Measurements from ENCODE around the gene NPAS2. TPM values are rescaled to one million over a fixed set of nuclear protein-coding genes. Genes with fewer than 3 reads are reported as not detected.

The NPAS2 gene
- polyA plus RNA-seq, 1 donor (not counting 4 experiments of a cell fraction or from before 2014, with no cell fraction given): 17.7 TPM

- no peaks in the 10 kb centered on the region for H3K79me2 ChIP-seq (ENCODE audit: control insufficient read depth, insufficient read depth, low read length)
- TF ChIP-seq EZH2 (IDR thresholded peaks at IDR 0.05; ENCODE audit: low read length) (no peak), CTCF (optimal IDR thresholded peaks at IDR 0.05 in 1 of 3, IDR thresholded peaks at IDR 0.05 in 1 of 3, conservative IDR thresholded peaks at IDR 0.05 in 1 of 3; ENCODE audit: extremely low read depth in 1 of 3, insufficient read depth in 2 of 3, low read length in 3 of 3) (no peak)
- peaks cover 0 to 6% of the 10 kb centered on the region in 2 experiments for H3K36me3 ChIP-seq (ENCODE audit: control insufficient read depth in 2 of 2, extremely low read depth in 1 of 2, insufficient read depth in 2 of 2, low read length in 2 of 2)
- H3K9ac ChIP-seq (ENCODE audit: control insufficient read depth, extremely low read depth, insufficient read depth, low read length): no peak overlapping the region
- no peak overlapping the region for H3K27ac ChIP-seq (ENCODE audit: control insufficient read depth, insufficient read depth, low read length)
- no peak overlapping the region for H2AFZ ChIP-seq (ENCODE audit: control insufficient read depth, low read length)
- no peaks in the 10 kb centered on the region for H3K9me1 ChIP-seq (ENCODE audit: control insufficient read depth, extremely low read depth, insufficient read depth, low read length)
- H3K27me3 ChIP-seq (ENCODE audit: control insufficient read depth, extremely low read depth, insufficient read depth, low read length): no peaks in the 10 kb centered on the region
- no peaks in the 10 kb centered on the region for H3K9me3 ChIP-seq (ENCODE audit: control insufficient read depth, low read depth, low read length)
- FAIRE-seq: no peak
- dilution Hi-C loops (cut with MboI; ENCODE audit: extremely low pct_ligation_motif_present, low sequenced_read_pairs): no loop called here
- H3K4me1 ChIP-seq (ENCODE audit: control insufficient read depth, extremely low read depth, insufficient read depth, low read length): peaks cover 14% of the 10 kb centered on the region
- H3K4me3 ChIP-seq (ENCODE audit: control insufficient read depth in 2 of 3, extremely low read depth in 1 of 3, insufficient read depth in 2 of 3, low read depth in 1 of 3, low read length in 3 of 3): no peak overlapping the region
- H4K20me1 ChIP-seq (ENCODE audit: control insufficient read depth, extremely low read depth, insufficient read depth, low read length): no peaks in the 10 kb centered on the region
- H3K4me2 ChIP-seq (ENCODE audit: control insufficient read depth, extremely low read depth, insufficient read depth, low read depth, low read length): no peak overlapping the region
- no peak for DNase-seq (ENCODE audit: low read depth, low spot score)
These were observed 73.6 kb downstream of the NPAS2 start for GRCh38 chr2:100893392-100894104.

GRCh38 chr2:100894105-100894795, 74.3 kb downstream of the NPAS2 start:
- H2AFZ ChIP-seq (ENCODE audit: control insufficient read depth, low read length): no peak overlapping the region
- no peaks in the 10 kb centered on the region for H3K9me3 ChIP-seq (ENCODE audit: control insufficient read depth, low read depth, low read length)
- DNase-seq (ENCODE audit: low read depth, low spot score) (no peak), FAIRE-seq (no peak)
- peaks cover 0 to 6% of the 10 kb centered on the region in 2 experiments for H3K36me3 ChIP-seq (ENCODE audit: control insufficient read depth in 2 of 2, extremely low read depth in 1 of 2, insufficient read depth in 2 of 2, low read length in 2 of 2)
- no peak overlapping the region for H3K4me2 ChIP-seq (ENCODE audit: control insufficient read depth, extremely low read depth, insufficient read depth, low read depth, low read length)
- no peak overlapping the region for H3K4me3 ChIP-seq (ENCODE audit: control insufficient read depth in 2 of 3, extremely low read depth in 1 of 3, insufficient read depth in 2 of 3, low read depth in 1 of 3, low read length in 3 of 3)
- dilution Hi-C loops (cut with MboI; ENCODE audit: extremely low pct_ligation_motif_present, low sequenced_read_pairs): no loop called here
- no peaks in the 10 kb centered on the region for H3K79me2 ChIP-seq (ENCODE audit: control insufficient read depth, insufficient read depth, low read length)
- no peaks in the 10 kb centered on the region for H3K9me1 ChIP-seq (ENCODE audit: control insufficient read depth, extremely low read depth, insufficient read depth, low read length)
- TF ChIP-seq CTCF (optimal IDR thresholded peaks at IDR 0.05 in 1 of 3, IDR thresholded peaks at IDR 0.05 in 1 of 3, conservative IDR thresholded peaks at IDR 0.05 in 1 of 3; ENCODE audit: extremely low read depth in 1 of 3, insufficient read depth in 2 of 3, low read length in 3 of 3) (no peak), EZH2 (IDR thresholded peaks at IDR 0.05; ENCODE audit: low read length) (no peak)
- H4K20me1 ChIP-seq (ENCODE audit: control insufficient read depth, extremely low read depth, insufficient read depth, low read length): no peaks in the 10 kb centered on the region
- H3K27me3 ChIP-seq (ENCODE audit: control insufficient read depth, extremely low read depth, insufficient read depth, low read length): no peaks in the 10 kb centered on the region
- no peak overlapping the region for H3K27ac ChIP-seq (ENCODE audit: control insufficient read depth, insufficient read depth, low read length)
- H3K4me1 ChIP-seq (ENCODE audit: control insufficient read depth, extremely low read depth, insufficient read depth, low read length): peaks cover 9% of the 10 kb centered on the region
- no peak overlapping the region for H3K9ac ChIP-seq (ENCODE audit: control insufficient read depth, extremely low read depth, insufficient read depth, low read length)

Data from keratinocyte (primary cell).